G401.6 (cell line): ENCODE results near the gene GALNTL6.
"Not testable (repeated sequence)": the region's sequence is repeated elsewhere in the genome, so short reads cannot be mapped to it uniquely, and the experiment has no call there.

Experiments used
- FAIRE-seq: peaks from 2 replicates; lab custom pipeline; 2012; peaks lifted over from hg19 to GRCh38; lab: Jason Lieb, UNC

The GALNTL6 gene

DNA sequence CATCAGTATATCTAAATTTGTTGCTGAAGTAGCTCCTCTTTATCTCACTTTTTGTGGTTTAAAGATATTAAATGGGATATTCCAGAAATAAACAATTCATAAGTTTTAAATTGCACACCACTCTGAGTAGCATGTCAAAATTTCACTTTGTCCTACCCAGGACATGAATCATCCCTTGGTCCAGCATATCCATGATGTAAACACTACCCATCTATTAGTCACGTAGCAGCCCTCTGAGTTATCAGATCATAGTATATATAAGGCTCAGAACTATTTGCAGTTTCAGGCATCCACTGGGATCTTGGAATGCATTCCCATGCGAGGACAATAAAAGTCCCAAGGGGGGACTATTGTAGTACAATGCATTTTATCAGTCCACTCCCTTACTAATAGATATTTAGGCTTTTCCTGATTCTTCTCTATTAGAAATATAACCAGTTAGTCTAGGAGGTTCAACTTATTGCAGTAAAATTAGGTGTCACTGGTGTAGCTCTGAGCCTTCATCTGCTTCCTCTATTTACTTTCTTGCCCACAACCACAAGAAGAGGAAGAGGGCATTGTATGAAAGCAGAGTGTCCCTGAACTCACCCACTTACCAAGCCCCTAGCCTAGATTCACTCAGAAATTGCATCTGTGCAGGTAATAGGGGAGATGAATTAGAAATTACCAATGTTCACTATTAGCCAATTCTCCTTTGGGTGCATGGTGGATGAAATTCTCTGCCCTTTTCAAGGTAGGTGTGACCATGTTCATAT, 945.6 kb downstream of the GALNTL6 start:
- no peak for FAIRE-seq

GRCh38 chr4:172760512-172760911, 947.3 kb downstream of the GALNTL6 start:
- no peak for FAIRE-seq

- FAIRE-seq = no peak
Measured at GRCh38 chr4:172762895-172763294, 949.7 kb downstream of the GALNTL6 start.

DNA sequence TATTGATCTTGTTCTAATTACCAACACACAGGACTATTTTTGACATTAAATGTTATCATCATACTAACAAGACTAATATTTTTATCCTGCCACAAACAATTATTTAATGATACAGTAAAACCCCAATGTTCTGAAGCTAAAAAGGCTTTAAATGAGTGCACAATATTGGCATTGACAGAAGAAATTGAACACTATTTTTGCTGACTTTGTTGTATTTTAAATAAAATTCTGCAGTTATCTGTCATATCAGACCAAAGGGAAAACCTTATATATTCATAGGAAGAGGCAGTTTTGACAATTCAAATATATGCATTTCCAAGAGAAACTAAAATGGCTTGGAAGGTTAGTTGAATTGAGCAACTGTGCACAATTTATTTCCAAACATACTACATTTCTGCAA, 957.6 kb downstream of the GALNTL6 start:
- no peak for FAIRE-seq

- FAIRE-seq = no peak
Measured at GRCh38 chr4:172772781-172773180, 959.6 kb downstream of the GALNTL6 start.

- no peak for FAIRE-seq
Measured at GRCh38 chr4:172776203-172776861, 963.1 kb downstream of the GALNTL6 start.

DNA sequence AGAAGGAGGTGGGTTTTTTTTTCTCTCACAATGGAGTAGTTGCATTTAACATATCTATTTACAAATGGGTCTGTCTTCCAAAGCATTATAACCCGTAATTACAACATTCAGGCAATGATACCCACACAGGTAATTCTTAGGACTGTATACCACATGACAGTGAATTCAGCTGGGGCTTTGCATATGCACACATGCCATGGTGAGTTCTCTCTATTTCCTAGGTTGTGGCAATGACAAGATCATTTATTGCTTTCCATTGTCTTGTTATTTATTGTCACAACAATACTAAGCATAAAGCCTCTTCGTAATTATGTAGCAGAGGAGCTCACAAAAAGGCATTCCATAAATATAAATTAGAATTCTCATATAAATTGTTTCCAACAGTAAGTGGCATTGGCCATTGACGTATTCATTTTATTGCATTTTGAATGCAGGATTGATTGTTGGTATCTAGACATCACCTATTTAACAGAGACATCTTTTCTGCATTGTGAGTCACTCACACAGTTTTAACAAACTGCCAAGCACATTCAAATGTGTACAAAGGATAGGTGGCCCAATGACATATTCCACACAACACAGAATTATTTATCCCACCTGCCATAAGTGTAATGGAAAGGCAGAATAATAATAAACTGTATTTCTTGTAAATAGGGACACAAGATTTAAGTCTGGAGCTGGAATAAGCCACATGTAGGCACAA, 964.7 kb downstream of the GALNTL6 start:
- FAIRE-seq = no peak

DNA sequence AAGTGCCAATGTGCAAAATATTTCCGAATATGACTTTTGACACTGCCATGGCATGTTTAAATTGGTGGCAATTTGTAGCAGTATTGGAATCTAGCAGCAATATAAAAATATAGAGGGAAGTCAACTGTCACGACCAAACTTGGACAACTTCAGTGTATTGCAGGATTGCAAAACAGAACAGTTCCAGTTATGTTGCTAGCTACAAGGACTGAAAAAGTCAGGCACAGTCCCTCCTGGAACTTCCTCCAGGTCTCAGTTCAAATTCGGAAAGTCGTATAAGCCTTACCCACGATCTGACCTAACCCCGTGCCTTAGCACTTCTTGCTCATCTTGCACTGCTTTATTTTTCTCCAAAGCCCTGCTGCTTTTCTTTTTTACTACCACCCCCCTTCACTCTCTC, 965.4 kb downstream of the GALNTL6 start:
- FAIRE-seq = no peak

DNA sequence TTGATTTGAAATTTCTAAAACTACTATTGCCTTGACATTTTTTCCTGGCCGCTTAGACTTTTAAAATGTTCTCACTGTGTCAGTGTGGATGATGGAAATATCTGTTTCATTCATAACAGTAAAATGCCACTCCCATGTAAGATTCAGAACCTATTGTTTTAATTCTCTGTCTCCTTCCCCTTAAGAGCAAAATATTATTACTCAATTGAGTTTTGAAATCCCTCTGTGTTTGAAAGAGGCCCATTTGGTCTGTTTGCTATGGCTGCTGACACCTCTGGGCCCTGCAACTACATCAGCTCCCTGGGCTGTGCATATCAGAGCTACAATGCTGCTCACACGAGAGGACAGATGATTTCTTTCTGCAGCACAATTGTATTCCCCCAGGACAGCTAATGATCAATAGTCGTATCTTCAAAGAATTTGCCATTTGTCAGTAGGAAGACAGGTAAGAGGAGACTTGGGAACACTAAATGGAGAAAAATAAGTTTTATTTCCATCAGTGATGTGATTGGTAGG, 967.4 kb downstream of the GALNTL6 start:
- FAIRE-seq = no peak

DNA sequence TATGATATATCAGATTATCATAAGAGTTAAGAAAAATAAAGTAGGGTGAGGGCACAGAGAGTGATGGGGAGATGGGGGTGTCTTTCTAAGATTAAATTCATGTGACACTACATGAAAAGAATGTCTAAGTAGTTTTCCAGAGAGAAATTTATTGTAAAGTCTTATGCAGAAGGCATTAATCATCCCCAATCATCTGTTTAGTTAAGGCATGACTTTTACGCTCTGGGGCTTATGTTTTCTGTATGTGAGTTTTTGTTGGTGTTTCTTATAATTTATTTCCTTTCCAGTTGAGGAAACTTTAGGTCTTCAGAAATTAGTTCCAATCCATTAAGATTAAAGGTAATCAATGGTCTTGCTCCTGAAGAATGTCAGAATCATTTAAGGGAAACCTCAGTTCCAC, 972.4 kb downstream of the GALNTL6 start:
- no peak for FAIRE-seq

DNA sequence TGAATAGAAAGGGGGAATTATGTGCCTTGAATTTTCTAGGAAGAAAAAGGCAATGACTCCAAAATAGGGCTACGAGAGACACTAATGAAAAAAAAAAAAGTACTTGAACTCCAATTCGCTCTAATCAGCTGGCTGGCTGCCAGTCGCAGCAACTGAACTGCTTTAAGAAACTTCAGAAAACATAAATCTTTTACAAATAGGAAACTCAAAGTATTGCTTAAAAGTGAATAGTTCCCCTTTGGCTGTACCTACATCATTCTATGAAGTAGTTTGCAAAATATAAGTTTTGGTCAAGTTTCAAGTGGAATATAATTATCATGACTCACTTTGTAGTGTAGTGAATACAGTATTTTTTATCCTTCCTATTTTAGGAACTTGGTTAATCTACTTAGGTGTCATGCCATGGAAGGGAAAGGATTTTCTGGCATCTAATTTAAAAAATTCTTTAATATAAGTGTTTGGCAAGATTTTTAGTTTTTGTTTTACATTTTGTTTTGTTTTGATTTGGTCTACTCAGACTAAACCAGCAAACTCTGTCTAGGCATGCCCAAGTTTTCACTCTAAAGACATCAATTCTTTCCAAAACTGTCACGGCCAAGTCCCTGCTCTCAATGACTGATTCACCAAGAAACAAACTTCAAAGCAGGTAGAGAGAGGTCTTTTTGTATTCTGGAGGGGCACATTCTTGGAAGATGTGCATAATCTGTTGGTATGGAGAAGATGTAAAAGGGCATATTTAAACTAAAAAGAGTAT, 973.0 kb downstream of the GALNTL6 start:
- FAIRE-seq = no peak

GRCh38 chr4:172787111-172787510, 973.9 kb downstream of the GALNTL6 start:
- FAIRE-seq = no peak

DNA sequence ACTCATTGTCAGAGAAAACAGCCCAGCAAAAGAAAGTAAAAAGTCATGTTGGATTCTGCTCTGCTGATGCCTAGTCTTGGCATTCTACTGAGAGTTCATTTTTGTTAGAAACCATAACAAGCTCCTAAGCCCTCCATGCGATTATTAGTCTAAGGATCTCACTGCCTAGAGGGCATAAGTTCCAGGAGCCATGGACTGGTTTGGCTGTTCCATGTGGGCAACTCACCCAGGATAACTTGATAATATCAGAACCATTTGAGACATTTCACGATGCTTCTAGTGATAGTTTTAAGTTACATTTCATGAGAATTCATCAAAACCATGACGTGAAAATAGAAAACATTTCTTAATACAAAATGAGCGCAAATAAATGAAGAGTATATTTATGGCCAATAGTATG, 978.6 kb downstream of the GALNTL6 start:
- FAIRE-seq = no peak

- FAIRE-seq = no peak
Measured at GRCh38 chr4:172793565-172794306, 980.5 kb downstream of the GALNTL6 start.

GRCh38 chr4:172794307-172794703, 981.1 kb downstream of the GALNTL6 start:
- no peak for FAIRE-seq

GRCh38 chr4:172797281-172797680, 984.1 kb downstream of the GALNTL6 start:
- not testable (repeated sequence) for FAIRE-seq

GRCh38 chr4:172802032-172802431, 988.8 kb downstream of the GALNTL6 start:
- no peak for FAIRE-seq

GRCh38 chr4:172806841-172807240, 993.6 kb downstream of the GALNTL6 start:
- no peak for FAIRE-seq

DNA sequence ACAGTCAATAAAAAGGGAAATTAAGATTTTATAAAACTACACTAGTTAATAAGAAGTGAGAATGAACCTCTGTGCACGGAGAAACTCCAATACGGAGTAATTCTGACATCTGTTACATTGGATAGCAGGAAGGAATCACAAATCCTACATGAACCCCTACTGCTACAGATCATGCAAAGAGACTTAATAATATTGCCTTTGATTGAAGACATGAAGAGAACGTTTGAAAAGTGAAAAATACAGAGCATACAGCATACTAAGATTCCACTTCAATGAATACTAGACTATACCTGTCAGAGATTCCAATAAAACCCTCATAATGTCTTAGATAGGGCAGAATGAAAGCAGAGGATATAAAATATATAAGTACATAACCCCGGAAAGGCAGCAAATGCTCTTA, 995.0 kb downstream of the GALNTL6 start:
- no peak for FAIRE-seq

DNA sequence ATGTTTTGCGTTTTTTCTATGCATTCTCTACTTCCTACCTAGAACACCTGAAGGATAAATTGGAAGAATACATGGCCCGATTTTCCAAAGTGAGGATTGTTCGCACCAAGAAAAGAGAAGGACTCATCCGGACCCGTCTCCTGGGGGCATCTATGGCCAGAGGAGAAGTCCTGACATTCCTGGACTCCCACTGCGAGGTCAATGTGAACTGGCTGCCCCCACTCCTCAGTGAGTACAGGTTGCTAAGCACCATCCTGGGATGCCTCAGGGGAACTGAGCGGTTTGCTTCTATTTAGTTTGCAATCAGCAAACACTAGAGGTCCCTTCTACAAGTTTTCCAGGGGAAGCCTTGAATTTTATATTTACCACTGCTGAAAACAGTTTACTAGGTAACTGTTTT, 996.1 kb downstream of the GALNTL6 start:
- FAIRE-seq = no peak

DNA sequence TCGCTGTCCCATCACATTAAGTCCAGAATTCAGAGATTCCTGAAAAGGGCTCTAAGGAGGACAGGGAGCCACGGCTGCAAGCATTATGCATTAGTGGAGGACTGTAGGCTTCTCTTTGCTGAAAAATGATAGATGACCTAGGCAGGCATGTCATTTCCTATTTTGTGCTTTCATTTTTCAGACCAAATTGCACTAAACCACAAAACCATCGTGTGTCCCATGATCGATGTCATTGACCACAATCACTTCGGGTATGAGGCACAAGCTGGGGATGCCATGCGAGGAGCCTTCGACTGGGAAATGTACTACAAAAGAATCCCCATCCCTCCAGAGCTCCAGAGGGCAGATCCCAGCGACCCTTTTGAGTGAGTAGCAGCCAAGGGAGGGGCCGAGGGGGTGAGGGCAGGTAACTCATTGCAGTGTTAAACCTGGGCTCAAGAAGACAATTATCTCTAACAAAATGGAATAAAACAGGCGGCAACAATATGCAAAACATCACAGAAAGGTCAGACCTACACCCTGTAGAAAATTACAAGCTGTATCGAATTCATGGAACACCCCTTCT, 1000.2 kb downstream of the GALNTL6 start:
- FAIRE-seq = no peak
